GM12873 (cell line): ENCODE measurements around the gene SDC4.

Source experiments
- CTCF ChIP-seq: IDR thresholded peaks from 2 replicates; pipeline ENCODE4 v1.5.1; 2012; ENCODE audit warnings: low read depth, mild to moderate bottlenecking, moderate library complexity, low read length, control low read depth; ENCODE audit not compliant: insufficient read depth; ENCODE audit errors: missing control alignments

The SDC4 gene

GRCh38 chr20:45312241-45312640, 36.0 kb downstream of the SDC4 start:
- TF ChIP-seq CTCF, result no peak

DNA sequence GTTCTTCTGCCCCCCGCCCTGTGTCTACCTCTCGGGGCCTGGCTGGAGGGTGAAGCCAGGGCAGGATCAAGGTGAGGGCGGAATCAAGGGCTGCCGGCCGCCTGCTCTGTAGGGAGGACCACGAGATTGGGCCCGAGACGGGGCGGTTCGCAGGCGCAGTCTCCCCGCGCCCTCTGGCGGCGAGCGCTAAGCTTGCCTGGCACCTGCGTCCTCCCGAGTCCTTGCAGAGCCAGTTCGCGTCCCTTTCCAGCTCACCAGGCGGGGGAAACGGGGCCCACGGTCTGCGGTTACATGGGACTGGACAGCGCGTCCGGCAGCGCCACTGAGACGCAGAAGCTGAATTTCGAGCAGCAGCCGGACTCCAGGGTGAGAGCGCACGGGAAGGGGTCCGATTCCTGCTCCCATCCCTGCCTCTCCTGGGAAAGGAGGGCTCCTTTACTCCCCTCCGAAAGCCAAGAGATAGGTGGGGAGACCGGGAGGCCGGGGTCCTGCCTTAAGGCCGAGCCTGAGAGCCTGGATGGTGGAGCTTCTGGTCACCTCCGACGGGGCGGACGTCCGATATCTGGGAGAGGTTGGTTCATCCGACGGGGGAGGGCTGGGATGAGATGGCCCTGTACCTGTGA, 36.5 kb downstream of the SDC4 start:
- peak; percentile 90 for TF ChIP-seq CTCF

DNA sequence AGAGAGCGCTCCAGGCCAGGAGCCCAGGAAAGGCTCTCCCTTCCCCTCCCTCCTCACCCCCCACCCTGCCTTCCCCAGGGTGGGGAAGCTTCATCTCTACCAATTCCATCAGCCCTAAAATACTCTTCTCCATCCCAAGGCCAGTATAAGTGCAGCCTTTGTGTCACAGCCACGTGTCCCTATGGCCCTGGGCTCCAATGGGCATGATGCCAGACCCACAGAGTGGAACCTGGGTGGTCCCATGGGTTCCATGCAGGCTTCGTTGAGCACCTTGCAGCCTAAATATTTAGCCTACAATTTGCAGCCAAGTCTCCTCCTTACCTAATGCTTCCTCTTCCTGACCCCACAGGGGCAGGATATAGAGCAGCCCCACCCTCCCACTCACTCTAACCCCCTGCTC, 39.1 kb downstream of the SDC4 start:
- no peak for TF ChIP-seq CTCF

GRCh38 chr20:45308117-45308778, 40.0 kb downstream of the SDC4 start, which contains the start of gene MATN4:
Gene MATN4, minus strand, starts transcription at chr20:45308299. Its CDS starts 2,717 bp downstream, at chr20:45305582.
- no peak for TF ChIP-seq CTCF

DNA sequence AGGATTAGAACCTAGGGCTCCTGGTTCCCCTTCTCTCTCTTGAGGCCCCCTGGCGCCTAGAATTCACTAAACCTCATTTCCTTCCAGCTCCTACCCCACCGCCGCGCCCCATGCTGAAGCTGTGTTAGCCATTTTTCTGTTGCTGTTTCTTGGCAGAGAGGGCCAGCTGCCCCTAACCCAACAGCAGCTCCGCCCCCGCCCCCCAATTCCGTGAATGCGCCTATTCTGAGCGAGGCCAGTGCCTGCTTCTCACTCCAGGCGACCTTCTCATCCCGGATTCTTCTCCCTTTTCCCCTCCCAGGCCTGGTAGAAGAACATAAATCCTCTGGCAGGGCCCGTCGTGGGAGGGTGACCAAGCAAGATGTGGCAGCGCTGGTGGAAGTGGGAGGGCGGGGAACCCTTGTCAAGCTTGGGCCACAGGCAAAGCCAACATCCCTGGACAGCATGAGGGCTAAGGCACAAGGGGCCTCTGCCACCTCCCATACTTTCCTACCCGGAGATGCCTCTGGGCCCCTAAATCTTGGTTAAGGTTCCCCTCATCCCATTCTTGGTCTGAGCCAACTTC, 41.1 kb downstream of the SDC4 start:
- TF ChIP-seq CTCF, result no peak

- peak; percentile 80 for TF ChIP-seq CTCF
These were observed 41.7 kb downstream of the SDC4 start, which contains the start of gene RBPJL for GRCh38 chr20:45306431-45306982. Gene RBPJL, plus strand, starts transcription at chr20:45306840. Its CDS starts 83 bp downstream, at chr20:45306923.

- no peak for TF ChIP-seq CTCF
These were observed 43.0 kb downstream of the SDC4 start for GRCh38 chr20:45305262-45305661.
